Measurements from ENCODE around the gene TAB2.
"Not testable (repeated sequence)": the region's sequence is repeated elsewhere in the genome, so short reads cannot be mapped to it uniquely, and the experiment has no call there.

Gene TAB2

GRCh38 chr6:149455031-149455732 is 137.7 kb downstream of the TAB2 start:
- no peak for TF ChIP-seq CTCF (IDR thresholded peaks at IDR 0.05; ENCODE audit: extremely low read depth, missing control alignments)
- no peak for DNase-seq (ENCODE audit: low spot score)

GRCh38 chr6:149456311-149457021 is 139.0 kb downstream of the TAB2 start:
- TF ChIP-seq CTCF (IDR thresholded peaks at IDR 0.05; ENCODE audit: extremely low read depth, missing control alignments), result no peak
- DNase-seq (ENCODE audit: low spot score), result no peak

- no peak for DNase-seq (ENCODE audit: low spot score)
- TF ChIP-seq CTCF (IDR thresholded peaks at IDR 0.05; ENCODE audit: extremely low read depth, missing control alignments), result no peak
These were observed 139.9 kb downstream of the TAB2 start for GRCh38 chr6:149457316-149457884.

GRCh38 chr6:149458196-149458595 is 140.7 kb downstream of the TAB2 start:
- DNase-seq (ENCODE audit: low spot score), result no peak
- no peak for TF ChIP-seq CTCF (IDR thresholded peaks at IDR 0.05; ENCODE audit: extremely low read depth, missing control alignments)

GRCh38 chr6:149458806-149459205 is 141.3 kb downstream of the TAB2 start:
- DNase-seq (ENCODE audit: low spot score), result no peak
- TF ChIP-seq CTCF (IDR thresholded peaks at IDR 0.05; ENCODE audit: extremely low read depth, missing control alignments), result no peak

GRCh38 chr6:149459761-149460160 is 142.2 kb downstream of the TAB2 start:
- TF ChIP-seq CTCF (IDR thresholded peaks at IDR 0.05; ENCODE audit: extremely low read depth, missing control alignments), result no peak
- no peak for DNase-seq (ENCODE audit: low spot score)

GRCh38 chr6:149460249-149460648 is 142.7 kb downstream of the TAB2 start:
- DNase-seq (ENCODE audit: low spot score), result not testable (repeated sequence)

All from GM20000 (cell line).